ENCODE data around the gene KRT78. TPM values are rescaled to one million over a fixed set of nuclear protein-coding genes. Genes with fewer than 3 reads are reported as not detected.

The KRT78 gene
- polyA plus RNA-seq, 4 donors = 0.30 to 1.8 (median 0.54) TPM; not detected in 1

GRCh38 chr12:52837781-52838608, 10.8 kb downstream of the KRT78 start:
- peaks cover 0 to 5% (median 2%) of the 10 kb centered on the region in 3 donors for H3K27me3 ChIP-seq (ENCODE audit: control insufficient read depth in 3 of 3, insufficient read depth in 3 of 3, low read length in 3 of 3)
- no peak overlapping the region for H3K4me3 ChIP-seq (ENCODE audit: low read depth in 1 of 3, low read length in 3 of 3)
- H3K36me3 ChIP-seq (ENCODE audit: control insufficient read depth in 3 of 3, insufficient read depth in 2 of 3, low read depth in 1 of 3, low read length in 3 of 3) = no peaks in the 10 kb centered on the region
- no peak for DNase-seq
- WGBS, 3 donors = 85 to 87% (median 87%) methylated on average over 6 of the region's 6 CpGs
- no peak for FAIRE-seq
- H3K27ac ChIP-seq (ENCODE audit: low read depth in 1 of 3, low read length in 2 of 3) = no peak overlapping the region
- peaks cover 0 to 3% (median 0%) of the 10 kb centered on the region in 3 donors for H3K4me1 ChIP-seq (ENCODE audit: control insufficient read depth in 3 of 3, insufficient read depth in 2 of 3, low read depth in 1 of 3, low read length in 2 of 3)
- no peaks in the 10 kb centered on the region for H3K9me3 ChIP-seq (ENCODE audit: control insufficient read depth in 2 of 2, insufficient read depth in 1 of 2, low read depth in 1 of 2, low read length in 1 of 2)

DNA sequence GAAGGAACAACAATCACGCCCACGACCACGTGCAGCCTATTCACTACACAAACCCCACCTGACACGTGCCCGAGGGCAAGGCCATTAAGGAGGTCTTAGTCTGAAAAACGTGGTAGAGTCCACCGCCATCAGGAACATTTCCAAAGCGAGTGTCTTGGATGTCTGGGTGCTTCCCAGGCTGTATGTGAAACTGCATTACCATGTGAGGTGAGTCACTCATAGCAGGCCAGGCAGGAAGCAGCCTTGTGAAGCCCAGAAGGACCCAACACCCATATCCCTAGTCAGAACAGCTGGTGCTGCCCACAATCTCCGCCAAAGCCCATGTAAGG, 11.4 kb downstream of the KRT78 start:
- no peak for FAIRE-seq
- Histone ChIP-seq H3K4me3 (ENCODE audit: low read depth in 1 of 3, low read length in 3 of 3) (no peak overlapping the region), H3K27ac (ENCODE audit: low read depth in 1 of 3, low read length in 2 of 3) (no peak overlapping the region), H3K27me3 (ENCODE audit: control insufficient read depth in 3 of 3, insufficient read depth in 3 of 3, low read length in 3 of 3) (peaks cover 0 to 5% (median 2%) of the 10 kb centered on the region in 3 donors), H3K9me3 (ENCODE audit: control insufficient read depth in 2 of 2, insufficient read depth in 1 of 2, low read depth in 1 of 2, low read length in 1 of 2) (no peaks in the 10 kb centered on the region), H3K36me3 (ENCODE audit: control insufficient read depth in 3 of 3, insufficient read depth in 2 of 3, low read depth in 1 of 3, low read length in 3 of 3) (no peaks in the 10 kb centered on the region), H3K4me1 (ENCODE audit: control insufficient read depth in 3 of 3, insufficient read depth in 2 of 3, low read depth in 1 of 3, low read length in 2 of 3) (peaks cover 0 to 4% (median 0%) of the 10 kb centered on the region in 3 donors)
- 61 to 79% (median 66%) methylated on average over 9 of the region's 9 CpGs for WGBS, 3 donors
- DNase-seq = no peak

GRCh38 chr12:52836491-52837412, 12.0 kb downstream of the KRT78 start:
- peaks cover 0 to 4% (median 0%) of the 10 kb centered on the region in 3 donors for H3K4me1 ChIP-seq (ENCODE audit: control insufficient read depth in 3 of 3, insufficient read depth in 2 of 3, low read depth in 1 of 3, low read length in 2 of 3)
- no peak overlapping the region for H3K4me3 ChIP-seq (ENCODE audit: low read depth in 1 of 3, low read length in 3 of 3)
- H3K36me3 ChIP-seq (ENCODE audit: control insufficient read depth in 3 of 3, insufficient read depth in 2 of 3, low read depth in 1 of 3, low read length in 3 of 3) = no peaks in the 10 kb centered on the region
- 81 to 90% (median 85%) methylated on average over 9 of the region's 9 CpGs for WGBS, 3 donors
- no peak for DNase-seq
- H3K9me3 ChIP-seq (ENCODE audit: control insufficient read depth in 2 of 2, insufficient read depth in 1 of 2, low read depth in 1 of 2, low read length in 1 of 2) = no peaks in the 10 kb centered on the region
- FAIRE-seq = no peak
- no peak overlapping the region for H3K27ac ChIP-seq (ENCODE audit: low read depth in 1 of 3, low read length in 2 of 3)
- H3K27me3 ChIP-seq (ENCODE audit: control insufficient read depth in 3 of 3, insufficient read depth in 3 of 3, low read length in 3 of 3) = peaks cover 0 to 5% (median 2%) of the 10 kb centered on the region in 3 donors

DNA sequence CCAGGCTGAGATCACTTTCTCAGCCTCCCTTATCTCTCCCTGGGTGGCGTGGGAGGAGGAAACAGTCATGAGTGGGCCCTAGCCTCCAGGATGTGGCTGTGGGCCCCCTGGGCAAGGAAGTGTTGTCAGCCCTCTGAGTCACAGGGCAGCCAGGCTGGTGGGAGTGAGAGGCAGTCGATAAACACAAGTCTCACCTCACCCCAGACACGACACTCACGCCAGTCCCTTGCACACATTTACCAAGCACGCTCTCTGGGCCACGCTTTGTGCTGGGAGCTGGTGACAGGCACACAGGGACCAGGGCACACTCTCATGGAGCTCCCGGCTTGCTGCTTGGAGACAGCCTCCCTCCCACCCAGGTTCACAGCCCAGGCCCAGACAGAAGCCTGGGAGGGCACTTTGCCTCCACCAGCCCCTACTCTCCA, 12.7 kb downstream of the KRT78 start:
- Histone ChIP-seq H3K4me1 (ENCODE audit: control insufficient read depth in 3 of 3, insufficient read depth in 2 of 3, low read depth in 1 of 3, low read length in 2 of 3) (peaks cover 0 to 4% (median 0%) of the 10 kb centered on the region in 3 donors), H3K4me3 (ENCODE audit: low read depth in 1 of 3, low read length in 3 of 3) (no peak overlapping the region), H3K9me3 (ENCODE audit: control insufficient read depth in 2 of 2, insufficient read depth in 1 of 2, low read depth in 1 of 2, low read length in 1 of 2) (no peaks in the 10 kb centered on the region), H3K27ac (ENCODE audit: low read depth in 1 of 3, low read length in 2 of 3) (no peak overlapping the region), H3K27me3 (ENCODE audit: control insufficient read depth in 3 of 3, insufficient read depth in 3 of 3, low read length in 3 of 3) (peaks cover 0 to 5% (median 2%) of the 10 kb centered on the region in 3 donors), H3K36me3 (ENCODE audit: control insufficient read depth in 3 of 3, insufficient read depth in 2 of 3, low read depth in 1 of 3, low read length in 3 of 3) (no peaks in the 10 kb centered on the region)
- DNase-seq (no peak), FAIRE-seq (no peak)
- WGBS, 3 donors = 58 to 82% (median 63%) methylated on average over 7 of the region's 7 CpGs

DNA sequence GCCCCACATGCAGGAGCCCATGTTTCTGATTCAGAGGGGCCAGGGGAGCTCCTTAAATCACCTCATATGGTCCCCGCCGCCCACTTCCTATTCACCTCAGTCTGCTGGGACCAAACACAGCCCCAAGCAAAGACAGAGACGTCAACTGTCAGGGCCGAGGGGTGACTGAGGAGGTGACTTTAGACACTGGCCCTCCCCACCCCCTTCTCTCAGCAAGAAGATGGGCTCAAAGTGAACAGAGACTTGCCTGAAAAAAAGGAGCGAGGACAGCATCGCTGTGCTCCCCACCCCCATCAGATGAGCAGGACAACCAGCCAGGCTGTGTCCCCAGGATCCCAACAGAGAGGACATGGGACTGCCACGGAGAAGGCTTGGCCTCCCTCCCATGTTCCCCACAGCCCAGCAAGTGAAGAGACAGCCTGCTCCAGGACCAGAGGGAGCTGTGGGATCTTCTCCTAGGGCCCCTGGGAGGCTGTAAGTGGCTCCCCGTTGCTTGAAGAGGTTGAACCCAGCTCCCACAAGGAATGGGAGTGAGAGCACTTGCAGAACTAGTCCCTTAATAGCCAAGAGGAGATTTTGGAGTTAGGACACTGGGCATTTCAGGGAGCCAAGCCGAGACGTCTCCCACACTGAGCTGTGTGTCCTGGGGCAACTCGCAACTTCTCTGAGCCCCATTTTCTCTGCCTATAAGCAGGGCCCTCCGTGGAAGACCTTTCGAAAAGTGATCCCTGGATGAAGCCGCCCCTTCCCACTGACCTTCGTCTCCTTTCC, 13.3 kb downstream of the KRT78 start:
- FAIRE-seq = no peak
- Histone ChIP-seq H3K27ac (ENCODE audit: low read depth in 1 of 3, low read length in 2 of 3) (no peak overlapping the region), H3K27me3 (ENCODE audit: control insufficient read depth in 3 of 3, insufficient read depth in 3 of 3, low read length in 3 of 3) (peaks cover 0 to 3% (median 2%) of the 10 kb centered on the region in 3 donors), H3K36me3 (ENCODE audit: control insufficient read depth in 3 of 3, insufficient read depth in 2 of 3, low read depth in 1 of 3, low read length in 3 of 3) (no peaks in the 10 kb centered on the region), H3K4me3 (ENCODE audit: low read depth in 1 of 3, low read length in 3 of 3) (no peak overlapping the region), H3K9me3 (ENCODE audit: control insufficient read depth in 2 of 2, insufficient read depth in 1 of 2, low read depth in 1 of 2, low read length in 1 of 2) (no peaks in the 10 kb centered on the region), H3K4me1 (ENCODE audit: control insufficient read depth in 3 of 3, insufficient read depth in 2 of 3, low read depth in 1 of 3, low read length in 2 of 3) (peaks cover 0 to 4% (median 0%) of the 10 kb centered on the region in 3 donors)
- DNase-seq = no peak
- 76 to 82% (median 78%) methylated on average over 15 of the region's 15 CpGs for WGBS, 3 donors

GRCh38 chr12:52834727-52835001, 14.1 kb downstream of the KRT78 start:
- Histone ChIP-seq H3K4me1 (ENCODE audit: control insufficient read depth in 3 of 3, insufficient read depth in 2 of 3, low read depth in 1 of 3, low read length in 2 of 3) (peaks cover 0 to 4% (median 0%) of the 10 kb centered on the region in 3 donors), H3K9me3 (ENCODE audit: control insufficient read depth in 2 of 2, insufficient read depth in 1 of 2, low read depth in 1 of 2, low read length in 1 of 2) (no peaks in the 10 kb centered on the region), H3K4me3 (ENCODE audit: low read depth in 1 of 3, low read length in 3 of 3) (no peak overlapping the region), H3K27ac (ENCODE audit: low read depth in 1 of 3, low read length in 2 of 3) (no peak overlapping the region), H3K27me3 (ENCODE audit: control insufficient read depth in 3 of 3, insufficient read depth in 3 of 3, low read length in 3 of 3) (peaks cover 0 to 3% (median 2%) of the 10 kb centered on the region in 3 donors), H3K36me3 (ENCODE audit: control insufficient read depth in 3 of 3, insufficient read depth in 2 of 3, low read depth in 1 of 3, low read length in 3 of 3) (no peaks in the 10 kb centered on the region)
- DNase-seq (no peak), FAIRE-seq (no peak)
- 51 to 68% (median 55%) methylated on average over 4 of the region's 4 CpGs for WGBS, 3 donors

DNA sequence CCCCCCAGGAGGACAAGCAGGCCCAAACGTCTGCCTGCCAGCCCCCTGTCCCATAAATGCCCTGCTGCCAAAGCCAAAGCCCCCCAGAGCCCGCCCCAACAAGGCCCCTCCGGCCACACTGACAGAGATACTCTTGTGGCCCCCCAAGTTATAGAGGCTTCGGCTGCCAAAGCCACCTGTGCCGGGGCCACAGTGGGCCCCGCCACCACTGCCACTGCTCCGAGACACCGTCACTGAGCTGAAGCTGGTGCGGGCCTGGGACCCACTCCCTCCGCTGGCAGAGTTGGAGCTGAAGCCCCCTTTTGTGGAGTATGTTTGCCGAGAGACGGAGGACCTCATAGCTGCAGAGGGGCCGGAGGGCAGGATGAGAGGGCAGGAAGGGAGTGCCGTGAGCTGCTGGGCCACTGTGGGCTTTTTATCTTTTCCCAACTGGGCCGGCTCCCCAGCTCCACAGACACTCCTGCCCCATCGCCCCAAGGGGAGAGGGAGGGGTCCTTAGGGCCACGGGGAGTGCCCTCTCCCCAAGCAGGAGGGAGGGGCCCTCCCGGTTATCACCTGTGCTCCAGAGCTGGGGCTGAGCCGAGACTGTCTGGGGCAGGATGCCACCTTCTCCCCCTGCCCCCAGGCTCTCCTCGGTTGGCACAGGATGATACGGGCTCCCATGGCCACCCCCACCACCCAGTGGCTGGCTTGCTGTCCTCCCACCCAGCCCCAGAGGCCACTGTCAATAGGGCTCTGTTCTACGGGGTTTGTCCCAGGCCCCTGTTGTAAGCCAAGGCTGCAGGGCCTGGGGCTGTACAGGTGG, 14.7 kb downstream of the KRT78 start, which contains the start of gene KRT79:
KRT79 (minus strand) TSS at position 390 of the 805 bp plus-strand sequence; CDS start at position 339, 51 bp downstream.
- no peak for DNase-seq
- Histone ChIP-seq H3K27ac (ENCODE audit: low read depth in 1 of 3, low read length in 2 of 3) (no peak within 1 kb of the TSS), H3K36me3 (ENCODE audit: control insufficient read depth in 3 of 3, insufficient read depth in 2 of 3, low read depth in 1 of 3, low read length in 3 of 3) (no peaks in the 10 kb centered on the region), H3K4me1 (ENCODE audit: control insufficient read depth in 3 of 3, insufficient read depth in 2 of 3, low read depth in 1 of 3, low read length in 2 of 3) (peaks cover 0 to 4% (median 0%) of the 10 kb centered on the region in 3 donors), H3K4me3 (ENCODE audit: low read depth in 1 of 3, low read length in 3 of 3) (no peak within 1 kb of the TSS), H3K27me3 (ENCODE audit: control insufficient read depth in 3 of 3, insufficient read depth in 3 of 3, low read length in 3 of 3) (peaks cover 0 to 3% (median 2%) of the 10 kb centered on the region in 3 donors), H3K9me3 (ENCODE audit: control insufficient read depth in 2 of 2, insufficient read depth in 1 of 2, low read depth in 1 of 2, low read length in 1 of 2) (no peaks in the 10 kb centered on the region)
- FAIRE-seq = no peak
- WGBS, 3 donors = 76 to 81% (median 76%) methylated on average over 20 to 22 of the region's 22 CpGs
